T1000 (cell line): Measurements from ENCODE around the gene HNRNPUL2.

Source experiments
- DNase-seq: peaks from one replicate; lab custom pipeline; 2025; ENCODE audit warnings: mixed read lengths; lab: John Stamatoyannopoulos, UW

HNRNPUL2 gene

GRCh38 chr11:62666259-62666926 is 60.9 kb downstream of the HNRNPUL2 start:
- DNase-seq: no peak

GRCh38 chr11:62665599-62666258 is 61.5 kb downstream of the HNRNPUL2 start:
- peak; percentile 10 for DNase-seq

GRCh38 chr11:62665075-62665598 is 62.1 kb downstream of the HNRNPUL2 start, which contains the start of the genes C11orf98 and CSKMT:
Gene C11orf98, minus strand, starts transcription at chr11:62665210. Its CDS starts 41 bp downstream, at chr11:62665169.
Gene CSKMT, plus strand, starts transcription at chr11:62665312. Its CDS starts 568 bp downstream, at chr11:62665880.
- peak; percentile 96 for DNase-seq

GRCh38 chr11:62664405-62665074 is 62.7 kb downstream of the HNRNPUL2 start:
- peak; percentile 15 for DNase-seq
